Smooth muscle cell of the brain vasculature (primary cell): ENCODE results near the gene PERP.

ENCODE experiments used
- DNase-seq: peaks from one replicate; pipeline ENCODE4 v3.0.0-alpha.2; 2012; ENCODE audit warnings: low read depth, low spot score

The PERP gene

GRCh38 chr6:138052783-138053182 is 54.4 kb downstream of the PERP start:
- no peak for DNase-seq

DNA sequence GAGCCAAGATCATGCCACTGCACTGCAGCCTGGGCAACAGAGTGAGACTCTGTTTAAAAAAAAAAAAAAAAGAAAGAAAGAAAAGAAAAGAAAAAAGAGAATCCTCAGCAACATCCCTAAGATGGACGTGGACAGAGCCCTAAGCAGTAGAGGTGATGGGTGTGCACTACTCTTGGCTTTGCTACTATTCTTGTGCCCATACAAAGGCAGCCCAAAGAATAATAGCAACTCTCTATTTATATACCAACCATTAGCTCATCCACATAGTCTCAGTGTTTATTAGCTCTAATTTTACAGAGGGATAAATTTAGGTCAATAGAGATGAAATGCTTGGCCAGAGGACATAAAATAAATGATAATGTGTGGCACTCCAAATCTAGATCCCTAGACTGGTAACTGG is 62.2 kb downstream of the PERP start:
- no peak for DNase-seq

GRCh38 chr6:138044458-138044857 is 62.8 kb downstream of the PERP start:
- DNase-seq: no peak
